ENCODE results near the gene ZNF438.

Gene ZNF438

GRCh38 chr10:31070025-31070424 lies 38.4 kb upstream of the ZNF438 start:
- Mint-ChIP-seq H3K36me3 (ENCODE audit: low read depth) (no peaks in the 10 kb centered on the region), H3K4me3 (no peak overlapping the region), H3K4me1 (peaks cover 70% of the 10 kb centered on the region)

GRCh38 chr10:31069411-31069810 lies 37.7 kb upstream of the ZNF438 start:
- peaks cover 69% of the 10 kb centered on the region for H3K4me1 Mint-ChIP-seq
- peak overlapping the region in 1 of 3 experiments; percentile 1 for H3K4me3 Mint-ChIP-seq
- no peaks in the 10 kb centered on the region for H3K27me3 Mint-ChIP-seq (ENCODE audit: low read depth)
- no peaks in the 10 kb centered on the region for H3K36me3 Mint-ChIP-seq (ENCODE audit: low read depth)
- TF ChIP-seq CTCF (IDR thresholded peaks at IDR 0.05; ENCODE audit: unreplicated experiment in 3 of 3), result no peak
- H3K27ac Mint-ChIP-seq, result peak overlapping the region; percentile 46 to 73 (median 47)
- no peaks in the 10 kb centered on the region for H3K9me3 Mint-ChIP-seq

More at GRCh38 chr10:31070025-31070424, 38.4 kb upstream of the ZNF438 start:
- no peaks in the 10 kb centered on the region for H3K27me3 Mint-ChIP-seq (ENCODE audit: low read depth)
- H3K9me3 Mint-ChIP-seq, result no peaks in the 10 kb centered on the region
- no peak for TF ChIP-seq CTCF (IDR thresholded peaks at IDR 0.05; ENCODE audit: unreplicated experiment in 3 of 3)
- H3K27ac Mint-ChIP-seq, result peak overlapping the region; percentile 31 to 46 (median 42)

GRCh38 chr10:31064348-31064747 lies 32.7 kb upstream of the ZNF438 start:
- no peak for TF ChIP-seq CTCF (IDR thresholded peaks at IDR 0.05; ENCODE audit: unreplicated experiment in 3 of 3)
- Mint-ChIP-seq H3K4me3 (peak overlapping the region in 1 of 3 experiments; percentile 17), H3K27me3 (ENCODE audit: low read depth) (no peaks in the 10 kb centered on the region), H3K9me3 (no peaks in the 10 kb centered on the region), H3K27ac (peak overlapping the region; percentile 43 to 100 (median 90)), H3K36me3 (ENCODE audit: low read depth) (no peaks in the 10 kb centered on the region), H3K4me1 (peaks cover 46% of the 10 kb centered on the region)

- Mint-ChIP-seq H3K9me3 (no peaks in the 10 kb centered on the region), H3K27ac (peak overlapping the region; percentile 43 to 100 (median 90)), H3K27me3 (ENCODE audit: low read depth) (no peaks in the 10 kb centered on the region), H3K4me1 (peaks cover 45% of the 10 kb centered on the region), H3K36me3 (ENCODE audit: low read depth) (no peaks in the 10 kb centered on the region), H3K4me3 (peak overlapping the region in 1 of 3 experiments; percentile 17)
- no peak for TF ChIP-seq CTCF (IDR thresholded peaks at IDR 0.05; ENCODE audit: unreplicated experiment in 3 of 3)
Measured at GRCh38 chr10:31063841-31064240, 32.2 kb upstream of the ZNF438 start.

GRCh38 chr10:31062856-31063255 lies 31.2 kb upstream of the ZNF438 start:
- no peak for TF ChIP-seq CTCF (IDR thresholded peaks at IDR 0.05; ENCODE audit: unreplicated experiment in 3 of 3)
- Mint-ChIP-seq H3K27ac (peak overlapping the region; percentile 59 to 100 (median 95)), H3K27me3 (ENCODE audit: low read depth) (no peaks in the 10 kb centered on the region), H3K9me3 (no peaks in the 10 kb centered on the region), H3K4me3 (peak overlapping the region in 1 of 3 experiments; percentile 4), H3K4me1 (peaks cover 42% of the 10 kb centered on the region), H3K36me3 (ENCODE audit: low read depth) (no peaks in the 10 kb centered on the region)

- Mint-ChIP-seq H3K36me3 (ENCODE audit: low read depth) (no peaks in the 10 kb centered on the region), H3K27me3 (ENCODE audit: low read depth) (no peaks in the 10 kb centered on the region), H3K4me3 (no peak overlapping the region), H3K4me1 (peaks cover 44% of the 10 kb centered on the region), H3K9me3 (no peaks in the 10 kb centered on the region), H3K27ac (peak overlapping the region in 2 of 3 experiments; percentile 39 to 100)
- no peak for TF ChIP-seq CTCF (IDR thresholded peaks at IDR 0.05; ENCODE audit: unreplicated experiment in 3 of 3)
Measured at GRCh38 chr10:31061941-31062340, 30.3 kb upstream of the ZNF438 start.
